HG03378 (cell line): ENCODE results near the gene RASL10A.

Experiments used
- ATAC-seq: cut with Tn5 transposase; IDR thresholded peaks from one replicate; pipeline ENCODE4 v1.9.1; 2021; ENCODE audit warnings: mild to moderate bottlenecking, moderate library complexity; ENCODE audit not compliant: unreplicated experiment

The RASL10A gene

GRCh38 chr22:29306835-29307595 is 8.5 kb downstream of the RASL10A start:
- no peak for ATAC-seq

GRCh38 chr22:29306175-29306834 is 9.2 kb downstream of the RASL10A start, which contains the start of gene GAS2L1:
Gene GAS2L1, plus strand, starts transcription at chr22:29306650. Its CDS starts 1,456 bp downstream, at chr22:29308106.
- ATAC-seq: no peak

DNA sequence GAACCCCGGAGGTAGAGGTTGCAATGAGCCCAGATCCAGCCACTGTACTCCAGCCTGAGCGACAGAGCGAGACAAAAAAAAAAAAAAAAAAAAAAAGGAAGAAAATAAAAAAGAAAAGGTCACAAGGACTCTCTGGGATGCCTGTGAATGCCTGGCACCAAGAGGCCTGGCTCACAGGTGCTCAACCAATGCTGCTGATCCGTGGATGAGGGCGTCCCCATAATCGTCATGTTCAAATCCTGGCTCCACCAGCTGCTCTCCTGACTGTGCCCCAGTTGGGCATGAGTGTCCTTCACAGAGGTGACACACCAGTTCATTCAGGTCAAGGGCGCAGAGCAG is 9.7 kb downstream of the RASL10A start:
- no peak for ATAC-seq

DNA sequence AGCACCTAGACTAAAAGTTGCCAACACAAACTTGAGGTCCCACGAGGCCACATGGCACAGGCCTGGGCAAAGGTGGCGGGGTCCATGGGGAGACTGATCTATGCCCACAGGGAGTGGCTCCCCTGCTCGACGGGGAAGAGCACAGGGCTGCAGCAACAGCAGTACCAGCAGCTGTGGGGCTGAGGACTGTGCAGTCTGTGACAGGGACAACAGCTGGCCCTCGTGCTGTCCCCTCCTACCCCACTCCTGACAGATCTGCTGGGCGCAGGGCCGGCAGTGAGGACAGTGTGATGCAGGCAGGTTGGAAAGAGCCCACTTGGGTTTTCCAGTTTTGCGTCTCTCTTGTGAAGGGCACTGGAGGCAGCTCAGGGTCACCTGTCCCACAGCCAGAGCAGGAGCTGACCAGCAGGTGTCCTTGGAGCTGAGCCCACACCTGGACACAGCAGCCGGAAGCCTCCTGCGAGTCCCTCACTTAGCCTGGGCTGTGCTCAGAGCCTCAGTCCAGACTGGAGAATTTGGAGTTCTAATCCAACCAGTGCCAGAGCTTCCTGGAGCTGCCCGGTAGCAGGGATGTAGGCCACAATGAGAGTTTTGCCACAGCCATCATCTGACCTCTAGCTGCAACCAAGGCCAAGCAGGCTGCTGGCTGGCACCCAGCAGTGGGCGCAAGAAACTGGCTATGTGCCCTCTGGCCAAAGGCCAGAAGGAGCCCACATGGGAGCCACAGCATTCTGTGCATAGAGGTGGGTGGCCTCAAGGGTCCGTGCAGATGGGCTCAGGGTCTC is 12.6 kb downstream of the RASL10A start:
- no peak for ATAC-seq

DNA sequence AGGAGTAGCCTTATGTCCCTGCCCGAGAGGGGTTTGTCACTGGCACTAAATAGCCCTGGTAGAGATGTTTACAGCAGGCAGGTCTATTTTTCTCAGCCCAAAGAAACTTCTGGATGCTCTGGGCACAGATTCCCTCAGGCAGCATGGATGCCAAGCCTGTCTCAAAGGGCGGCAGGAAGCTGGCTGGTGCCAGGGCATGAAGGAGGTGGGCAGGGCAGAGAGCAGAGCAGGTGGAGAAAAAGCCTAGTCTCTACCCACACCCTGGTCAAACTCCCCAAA is 13.2 kb downstream of the RASL10A start:
- no peak for ATAC-seq

DNA sequence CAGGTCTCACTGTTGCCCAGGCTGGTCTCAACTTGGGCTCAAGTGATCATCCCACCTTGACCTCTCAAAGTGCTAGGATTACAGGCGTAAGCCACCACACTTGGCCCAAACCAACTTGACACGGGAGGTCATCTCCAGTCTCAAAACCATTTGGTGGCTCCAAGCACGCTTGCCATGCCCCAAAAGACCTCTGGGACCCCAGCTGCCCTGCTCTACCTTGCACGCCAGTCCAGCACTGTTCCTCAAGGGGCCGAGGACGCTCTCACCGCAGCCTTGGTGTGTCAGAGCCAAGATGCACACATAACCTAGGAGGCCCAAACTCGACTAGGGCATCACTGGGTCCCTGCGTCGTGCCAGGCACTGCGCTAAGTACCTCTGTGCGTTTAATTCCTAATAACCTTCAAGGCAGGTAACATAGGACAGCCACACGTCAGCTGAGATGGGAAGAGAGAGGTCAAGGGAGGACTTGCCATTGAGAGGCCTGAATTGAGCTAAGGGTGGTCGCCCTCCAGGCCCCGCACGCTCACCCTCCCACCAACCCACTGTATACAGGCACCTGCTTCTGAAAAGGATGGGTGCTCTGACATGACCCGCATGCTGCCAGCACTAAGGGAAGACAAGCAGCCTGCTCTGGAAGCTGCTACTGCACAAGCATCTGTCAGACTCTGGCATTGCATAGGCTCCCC is 13.6 kb downstream of the RASL10A start:
- ATAC-seq: no peak

DNA sequence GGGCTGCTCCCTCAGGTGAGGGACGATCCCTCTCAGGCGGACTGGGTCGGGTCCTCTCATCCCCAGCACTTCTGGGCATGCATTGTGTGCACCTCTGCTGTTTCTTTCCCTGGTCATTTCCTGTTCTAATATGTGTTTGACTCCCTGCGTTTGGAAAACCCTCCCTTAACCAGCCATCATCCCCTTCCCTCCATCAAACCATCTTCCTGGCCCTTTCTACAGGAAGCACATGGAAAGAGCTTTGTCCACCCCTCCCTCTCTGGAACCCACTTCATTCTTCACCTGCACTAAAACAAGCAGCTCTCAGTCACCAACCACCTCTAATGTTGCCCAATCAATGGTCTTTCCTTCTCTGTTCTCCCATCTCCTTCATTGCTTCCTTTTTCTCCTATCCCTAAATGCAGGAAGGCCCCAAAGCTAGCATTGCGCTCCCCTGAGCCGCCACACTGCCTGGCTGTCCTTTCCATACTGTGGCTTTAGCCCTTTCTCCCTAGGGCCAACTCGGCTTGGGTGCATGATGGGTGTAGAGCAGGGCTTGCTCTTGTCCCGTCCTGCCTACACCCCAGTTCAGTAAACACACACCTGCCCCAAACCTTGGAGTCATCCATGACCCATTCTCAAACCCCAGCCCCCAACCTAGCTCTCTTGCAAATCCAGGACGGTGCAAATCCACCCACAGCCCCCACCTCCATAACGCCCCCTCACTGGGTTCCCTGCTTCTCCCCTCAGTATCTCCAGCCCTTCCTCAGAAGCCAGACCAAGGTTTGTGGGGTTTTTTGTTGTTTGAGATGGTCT is 14.5 kb downstream of the RASL10A start:
- ATAC-seq: no peak

DNA sequence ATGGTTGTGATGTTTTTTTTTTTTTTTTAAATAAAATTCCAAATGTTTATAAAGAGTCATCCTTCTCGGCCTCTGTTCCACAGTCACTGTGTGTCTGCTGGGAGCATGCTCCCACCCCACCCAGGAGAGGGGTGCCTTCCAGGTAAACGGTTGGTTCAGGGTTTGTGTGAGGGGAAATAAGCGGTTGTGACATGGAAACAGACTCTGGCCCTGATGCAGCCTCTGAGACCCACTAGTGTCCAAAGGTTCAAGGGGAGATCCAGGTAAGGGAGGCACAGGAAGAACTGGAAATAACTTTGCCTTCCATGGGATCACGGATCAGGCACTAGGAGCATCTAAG is 15.1 kb downstream of the RASL10A start:
- ATAC-seq: no peak

GRCh38 chr22:29299136-29299900 is 16.2 kb downstream of the RASL10A start:
- no peak for ATAC-seq

- ATAC-seq: no peak
Observed at GRCh38 chr22:29298641-29299040, 16.9 kb downstream of the RASL10A start.

DNA sequence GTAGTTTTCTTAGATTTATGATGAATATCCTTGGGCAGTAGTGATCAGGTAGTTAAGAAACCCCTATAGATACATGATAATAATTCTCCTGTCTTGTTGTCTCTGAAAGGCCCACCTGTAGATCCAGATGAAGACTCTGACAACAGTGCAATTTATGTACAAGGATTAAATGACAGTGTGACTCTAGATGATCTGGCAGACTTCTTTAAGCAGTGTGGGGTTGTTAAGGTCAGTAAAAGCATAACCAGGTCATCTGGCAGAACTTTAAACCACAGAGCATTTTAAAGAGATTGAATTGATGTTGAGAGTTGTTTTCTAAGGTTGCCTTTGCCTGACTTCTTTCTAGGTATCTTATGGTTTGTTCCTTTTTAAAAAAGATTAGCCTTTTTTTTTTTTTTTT is 23.1 kb downstream of the RASL10A start:
- no peak for ATAC-seq

DNA sequence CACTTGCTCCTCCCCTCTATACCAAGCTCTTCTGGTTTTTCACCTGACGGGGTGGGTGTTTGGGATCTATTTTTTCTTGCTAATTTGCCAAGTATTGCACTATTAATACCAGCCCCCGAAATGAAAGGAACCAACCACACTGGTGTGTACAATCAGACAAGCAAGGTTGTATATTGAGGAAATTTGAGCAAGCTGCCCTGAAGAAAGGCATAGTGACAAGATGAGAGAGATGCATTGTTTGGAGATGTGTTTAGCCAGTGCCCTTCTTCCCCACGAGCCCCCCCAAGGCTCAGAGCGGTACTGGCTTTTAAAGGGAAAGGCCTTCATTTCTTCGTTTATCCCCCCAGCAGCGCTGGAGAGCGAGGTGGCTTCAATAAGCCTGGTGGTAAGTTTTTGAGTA is 24.3 kb downstream of the RASL10A start:
- no peak for ATAC-seq

- no peak for ATAC-seq
Observed at GRCh38 chr22:29290061-29290460, 25.4 kb downstream of the RASL10A start.

DNA sequence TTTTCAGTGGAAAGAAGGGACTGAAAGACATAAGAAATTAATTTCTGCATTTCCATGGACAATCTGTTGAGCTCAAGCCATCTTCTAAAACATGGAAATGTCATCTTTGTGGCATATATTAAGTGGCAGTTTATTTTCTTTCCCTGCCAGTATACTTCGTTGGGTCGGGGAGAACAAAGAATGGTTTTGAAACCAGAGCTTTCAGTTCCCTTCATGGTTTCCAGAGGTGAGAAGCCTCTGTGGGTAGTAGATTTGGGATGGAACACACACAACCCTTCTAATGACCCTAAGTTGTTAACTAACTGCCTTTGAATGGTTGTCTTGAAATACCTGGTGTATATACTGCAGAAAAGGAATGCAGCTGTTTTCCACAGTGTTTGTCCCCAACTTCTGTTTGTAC is 26.7 kb downstream of the RASL10A start:
- ATAC-seq: no peak

DNA sequence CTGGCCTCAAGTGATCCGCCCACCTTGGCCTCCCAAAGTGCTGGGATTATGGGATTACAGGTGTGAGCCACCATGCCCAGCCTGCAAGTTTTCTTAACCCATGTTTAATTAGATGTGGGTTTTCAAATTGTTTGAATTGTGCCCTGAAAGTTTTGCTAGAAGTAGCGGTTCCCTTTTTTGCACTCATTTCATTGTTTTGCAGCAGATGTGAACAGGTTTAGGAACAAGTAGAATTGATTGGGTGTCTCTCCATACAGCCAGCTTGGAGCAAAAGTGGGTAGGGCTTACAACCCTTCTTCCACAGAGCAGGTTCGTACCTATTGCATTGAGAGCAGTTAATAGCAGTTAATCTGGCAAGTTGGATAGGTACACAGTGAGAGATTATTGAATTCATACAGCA is 31.3 kb downstream of the RASL10A start:
- ATAC-seq: no peak

DNA sequence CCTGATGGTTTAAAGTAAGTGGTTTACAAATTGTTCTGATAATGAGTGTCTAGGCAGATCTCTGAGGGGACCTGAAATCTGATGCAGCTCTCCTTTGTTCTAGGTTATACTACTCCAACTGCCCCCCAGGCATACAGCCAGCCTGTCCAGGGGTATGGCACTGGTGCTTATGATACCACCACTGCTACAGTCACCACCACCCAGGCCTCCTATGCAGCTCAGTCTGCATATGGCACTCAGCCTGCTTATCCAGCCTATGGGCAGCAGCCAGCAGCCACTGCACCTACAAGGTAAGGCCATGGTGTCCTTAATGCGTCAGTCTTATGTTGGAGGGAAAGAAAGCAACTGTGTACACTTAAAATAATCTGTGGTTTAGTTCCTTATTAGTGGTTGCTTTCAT is 37.6 kb downstream of the RASL10A start:
- ATAC-seq: no peak

- ATAC-seq: no peak
Observed at GRCh38 chr22:29275819-29276565, 39.5 kb downstream of the RASL10A start.

GRCh38 chr22:29275167-29275566 is 40.3 kb downstream of the RASL10A start:
- no peak for ATAC-seq

DNA sequence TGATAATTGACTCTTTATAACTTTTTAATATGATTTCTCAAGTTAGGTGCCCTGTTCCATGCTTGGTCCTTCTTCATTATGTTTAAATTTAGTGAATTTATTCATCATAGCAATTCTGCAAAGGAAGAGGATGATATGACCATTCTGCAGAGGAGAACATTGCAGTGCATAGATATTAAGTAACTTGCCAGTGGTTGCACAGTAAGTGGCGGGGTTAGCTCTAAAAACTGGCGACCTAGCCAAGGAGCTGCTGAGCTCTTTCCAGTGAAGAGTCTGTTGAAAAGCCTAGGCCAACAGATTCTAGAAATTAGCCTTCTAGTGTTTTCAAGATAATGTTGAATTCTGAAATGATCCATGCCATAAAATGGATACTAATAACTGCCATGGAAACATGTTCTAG is 42.9 kb downstream of the RASL10A start:
- no peak for ATAC-seq
